Measurements from ENCODE around the gene LRRTM4. TPM values are rescaled to one million over a fixed set of nuclear protein-coding genes. Genes with fewer than 3 reads are reported as not detected.
A peak's percentile ranks its signal among the peaks of the same experiment; 100 is the strongest.
"Not testable (repeated sequence)": the region's sequence is repeated elsewhere in the genome, so short reads cannot be mapped to it uniquely, and the experiment has no call there.

LRRTM4 gene
- total RNA-seq, 1 experiment from 2014 or later, result not detected

DNA sequence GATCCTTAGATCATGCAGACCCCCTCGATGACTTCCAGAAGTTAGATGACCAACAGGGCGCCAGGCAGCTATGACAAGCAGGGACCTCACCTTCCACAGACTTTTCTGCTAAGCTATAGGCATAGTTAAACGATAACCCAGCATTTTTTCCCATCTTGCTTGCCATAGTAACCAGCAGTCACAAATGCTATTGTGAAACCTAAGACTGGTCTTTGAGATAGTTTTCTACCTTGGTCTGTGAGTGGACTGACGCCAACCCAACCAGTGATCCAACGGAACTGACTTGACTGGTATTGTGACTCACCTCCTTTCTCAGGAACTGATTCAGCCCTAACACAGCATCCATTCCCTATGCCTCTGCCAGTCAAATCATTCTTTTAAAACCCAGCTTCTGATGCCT lies 361.2 kb downstream of the LRRTM4 start:
- Histone ChIP-seq H3K27me3 (no peaks in the 10 kb centered on the region), H3K4me3 (no peak overlapping the region), H3K9me3 (no peaks in the 10 kb centered on the region), H3K36me3 (no peaks in the 10 kb centered on the region)
- peak; percentile 38 for DNase-seq

DNA sequence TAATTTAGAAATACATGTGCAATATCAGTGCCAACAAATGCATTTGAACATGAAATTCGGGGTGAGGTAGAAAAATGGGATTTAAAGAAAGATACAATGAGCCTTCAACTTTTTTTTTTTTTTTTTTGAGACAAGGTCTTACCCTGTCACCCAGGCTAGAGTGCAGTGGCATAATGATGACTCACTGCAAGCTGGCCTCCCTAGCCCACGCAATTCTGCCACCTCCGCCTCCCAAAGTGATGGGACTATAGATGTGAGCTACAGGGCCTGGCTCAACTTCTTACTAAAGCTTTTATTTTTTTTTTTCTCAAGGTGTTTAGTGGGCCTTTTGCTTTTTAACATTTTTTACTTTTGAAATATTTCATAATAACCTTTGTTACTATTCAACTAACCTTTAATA lies 365.6 kb downstream of the LRRTM4 start:
- H3K4me3 ChIP-seq, result no peak overlapping the region
- no peaks in the 10 kb centered on the region for H3K27me3 ChIP-seq
- DNase-seq, result no peak
- H3K36me3 ChIP-seq, result no peaks in the 10 kb centered on the region
- H3K9me3 ChIP-seq, result no peaks in the 10 kb centered on the region

DNA sequence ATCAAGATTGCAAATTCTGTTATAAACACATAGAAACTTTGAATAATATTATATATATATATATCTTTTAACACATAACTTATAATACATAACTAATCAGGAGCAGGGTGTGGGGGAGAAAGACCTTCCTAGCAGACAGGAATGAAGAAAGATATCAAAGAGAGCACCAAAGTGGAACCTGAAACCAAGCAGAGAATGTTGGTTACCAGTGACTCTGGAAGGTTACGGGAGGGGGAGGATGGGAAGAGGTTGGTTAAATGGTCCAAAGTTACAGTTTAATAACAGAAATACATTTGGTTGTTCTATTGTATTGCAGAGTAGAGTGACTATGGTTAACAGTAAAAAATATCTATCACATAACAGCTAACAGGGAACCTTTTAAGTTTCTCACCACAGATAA lies 366.7 kb downstream of the LRRTM4 start:
- Histone ChIP-seq H3K27me3 (no peaks in the 10 kb centered on the region), H3K36me3 (no peaks in the 10 kb centered on the region), H3K4me3 (no peak overlapping the region), H3K9me3 (no peaks in the 10 kb centered on the region)
- DNase-seq, result no peak

DNA sequence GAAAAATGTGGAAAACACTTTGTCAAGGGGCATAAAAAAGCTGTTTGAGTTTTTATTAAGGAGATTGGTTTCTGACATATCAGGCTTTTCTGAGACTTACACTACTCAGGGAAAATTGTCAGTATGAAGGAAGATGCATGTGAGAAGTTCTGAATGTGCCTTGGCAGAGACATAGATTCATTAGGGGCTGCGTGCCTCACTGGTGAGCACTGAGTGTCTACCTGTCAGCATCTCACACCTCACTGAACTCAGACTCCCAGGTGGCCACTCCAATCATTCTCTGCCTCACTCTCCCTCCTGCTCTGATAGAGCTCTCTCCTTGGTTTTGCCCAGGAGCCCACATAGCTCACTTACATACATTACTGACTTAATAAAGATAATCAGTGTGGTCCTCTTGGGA lies 372.6 kb downstream of the LRRTM4 start:
- DNase-seq, result no peak
- Histone ChIP-seq H3K9me3 (no peaks in the 10 kb centered on the region), H3K4me3 (no peak overlapping the region), H3K27me3 (no peaks in the 10 kb centered on the region), H3K36me3 (no peaks in the 10 kb centered on the region)

DNA sequence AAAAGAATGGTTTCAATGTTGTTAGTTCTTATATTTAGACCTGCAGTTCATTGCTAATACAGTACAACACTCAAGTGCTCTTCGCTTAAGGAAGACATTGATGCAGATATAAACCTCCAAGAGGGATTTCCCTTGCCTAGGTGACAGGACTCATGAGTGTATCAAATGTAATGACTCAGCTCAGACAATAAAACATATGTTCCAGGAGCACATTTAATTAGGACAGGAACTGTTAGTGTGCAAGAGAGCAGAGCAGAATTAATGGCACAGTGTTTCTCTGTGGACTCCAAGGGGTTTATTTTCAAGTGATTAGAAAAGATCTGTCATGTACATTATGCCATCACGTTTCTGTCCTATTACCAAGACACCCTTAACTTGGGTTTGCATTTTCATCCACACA lies 375.0 kb downstream of the LRRTM4 start:
- Histone ChIP-seq H3K9me3 (no peaks in the 10 kb centered on the region), H3K36me3 (no peaks in the 10 kb centered on the region), H3K4me3 (no peak overlapping the region), H3K27me3 (no peaks in the 10 kb centered on the region)
- no peak for DNase-seq

DNA sequence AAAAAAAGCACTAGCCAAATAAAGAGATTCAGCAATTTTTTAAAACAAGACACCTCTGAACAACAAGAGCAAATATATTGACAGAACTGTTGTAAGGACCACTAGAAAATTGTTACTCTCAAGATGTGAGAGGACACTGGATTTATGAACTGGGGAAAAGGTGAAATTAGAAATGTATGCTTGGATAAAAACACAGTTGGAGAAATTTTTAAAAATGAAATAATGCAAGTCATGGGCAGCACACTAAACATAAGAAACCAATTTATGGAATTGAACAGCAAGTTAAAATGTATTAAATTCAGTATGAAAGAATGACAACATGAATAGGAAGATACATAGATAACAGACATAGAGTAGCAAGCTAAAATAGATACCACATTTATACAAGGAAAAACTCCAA lies 377.4 kb downstream of the LRRTM4 start:
- DNase-seq, result no peak
- no peaks in the 10 kb centered on the region for H3K27me3 ChIP-seq
- no peaks in the 10 kb centered on the region for H3K9me3 ChIP-seq

DNA sequence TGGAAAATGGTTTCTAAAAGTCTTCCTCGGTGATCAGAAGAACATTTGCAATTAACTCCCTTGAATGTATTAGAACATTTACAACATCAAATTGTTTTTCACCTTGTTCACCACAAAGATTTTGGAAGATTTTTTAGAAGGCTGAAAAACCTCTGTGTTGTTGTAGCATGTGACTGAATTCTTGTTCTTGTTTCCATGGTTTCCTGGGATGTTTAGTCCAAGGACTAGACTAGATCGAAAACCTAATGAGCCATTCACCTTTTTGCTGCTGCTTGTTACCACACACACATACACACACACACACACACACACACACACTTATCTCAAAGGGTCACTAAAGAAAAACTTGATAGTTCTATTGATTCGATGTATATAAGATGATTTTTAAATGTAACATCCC lies 380.0 kb downstream of the LRRTM4 start:
- Histone ChIP-seq H3K27me3 (no peaks in the 10 kb centered on the region), H3K9me3 (no peaks in the 10 kb centered on the region), H3K4me3 (no peak overlapping the region), H3K36me3 (no peaks in the 10 kb centered on the region)
- no peak for DNase-seq

More for the DNA sequence above, 377.4 kb downstream of the LRRTM4 start:
- H3K4me3 ChIP-seq, result no peak overlapping the region
- H3K36me3 ChIP-seq, result no peaks in the 10 kb centered on the region

DNA sequence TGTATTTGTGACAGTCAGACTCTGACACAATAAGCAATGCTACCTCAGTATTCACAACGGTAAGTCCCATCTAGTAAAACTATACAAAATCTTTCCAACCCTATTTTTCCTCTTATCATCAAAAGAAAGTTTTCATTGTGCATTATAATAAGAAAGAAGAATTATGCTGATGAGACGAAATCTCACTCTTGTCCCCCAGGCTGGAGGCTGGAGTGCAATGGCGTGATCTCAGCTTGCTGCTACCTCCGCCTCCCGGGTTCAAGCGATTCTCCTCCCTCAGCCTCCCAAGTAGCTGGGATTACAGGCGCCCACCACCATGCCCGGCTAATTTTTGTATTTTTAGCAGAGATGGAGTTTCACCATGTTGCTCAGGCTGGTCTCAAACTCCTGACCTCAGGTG lies 393.7 kb downstream of the LRRTM4 start:
- H3K9me3 ChIP-seq, H3K4me3 ChIP-seq, H3K27me3 ChIP-seq, DNase-seq, H3K36me3 ChIP-seq: not testable (repeated sequence)

DNA sequence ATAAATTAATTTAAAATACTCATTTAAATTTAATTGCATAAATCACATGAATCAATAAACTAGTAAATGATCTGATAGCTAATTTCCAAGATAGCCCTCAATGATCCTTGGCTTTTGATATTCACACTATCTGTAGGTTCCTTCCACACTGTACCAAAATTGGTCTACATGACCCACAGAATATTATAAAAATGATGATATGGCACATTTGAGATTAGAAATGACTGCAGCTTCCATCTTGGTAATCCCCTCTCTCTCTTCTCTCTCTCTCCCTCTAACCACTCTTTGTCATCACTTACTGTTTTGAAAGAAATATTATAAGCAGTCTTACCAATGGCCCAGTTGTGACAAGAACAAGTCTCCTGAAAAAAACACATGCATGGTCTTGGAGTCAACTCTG lies 394.8 kb downstream of the LRRTM4 start:
- Histone ChIP-seq H3K27me3 (no peaks in the 10 kb centered on the region), H3K36me3 (no peaks in the 10 kb centered on the region), H3K4me3 (no peak overlapping the region), H3K9me3 (no peaks in the 10 kb centered on the region)
- DNase-seq, result no peak

DNA sequence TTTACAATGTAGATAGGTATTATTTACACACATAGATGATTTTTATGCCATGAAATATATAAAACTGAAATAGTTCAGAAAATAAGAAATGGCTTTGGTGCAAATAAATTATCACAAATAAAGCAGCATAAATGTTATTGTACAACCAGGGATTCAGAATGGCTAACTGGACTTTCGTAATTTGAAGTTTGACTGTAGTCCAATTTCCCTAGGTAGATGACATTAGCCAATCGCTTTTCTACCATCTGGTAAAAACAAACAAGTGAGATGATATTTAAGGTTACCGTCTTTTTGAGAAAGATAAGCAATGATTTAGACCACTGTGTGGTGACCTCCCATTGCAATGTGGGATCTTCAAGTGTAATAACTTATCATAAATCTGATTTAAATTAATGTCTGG lies 400.7 kb downstream of the LRRTM4 start:
- Histone ChIP-seq H3K4me3 (no peak overlapping the region), H3K27me3 (no peaks in the 10 kb centered on the region), H3K9me3 (no peaks in the 10 kb centered on the region), H3K36me3 (no peaks in the 10 kb centered on the region)
- no peak for DNase-seq

DNA sequence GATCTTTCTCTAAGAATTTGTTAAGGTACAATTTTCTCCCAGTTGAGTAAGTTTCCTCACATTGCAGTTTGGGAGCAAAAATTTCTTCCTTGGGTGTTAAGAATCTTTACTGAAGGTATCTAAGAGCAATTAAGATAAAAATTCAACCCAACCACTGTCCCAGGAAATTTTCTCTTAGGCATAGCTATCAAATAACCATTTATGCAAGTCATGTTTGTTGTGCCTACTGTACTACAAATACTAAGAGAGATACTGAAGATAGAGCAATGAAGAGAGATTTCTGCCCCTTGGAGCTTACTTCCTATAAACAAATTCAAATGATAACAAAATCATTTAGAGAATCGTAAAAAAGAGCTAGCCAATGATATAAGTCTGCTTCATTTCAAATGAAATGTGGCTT lies 402.8 kb downstream of the LRRTM4 start:
- no peaks in the 10 kb centered on the region for H3K9me3 ChIP-seq
- DNase-seq, result no peak
- H3K27me3 ChIP-seq, result no peaks in the 10 kb centered on the region
- no peaks in the 10 kb centered on the region for H3K36me3 ChIP-seq
- no peak overlapping the region for H3K4me3 ChIP-seq

DNA sequence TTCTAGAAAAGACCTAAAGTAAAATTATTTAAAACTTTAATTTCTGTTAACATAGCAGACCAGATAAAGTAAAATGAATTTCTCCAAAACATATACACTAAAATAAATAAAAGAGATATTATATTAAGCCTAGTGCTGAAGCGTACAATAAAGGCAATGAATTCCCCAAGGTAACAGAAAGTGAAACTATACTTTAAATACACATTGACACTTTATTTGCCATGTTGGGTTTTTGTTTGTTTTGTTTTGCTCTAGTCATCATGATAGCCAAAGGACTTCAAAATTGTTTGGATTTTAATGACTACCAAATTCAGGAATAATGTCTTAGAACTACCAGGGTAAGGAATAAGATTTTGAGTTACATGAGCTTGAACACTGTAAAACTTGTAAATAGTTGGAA lies 413.3 kb downstream of the LRRTM4 start:
- H3K27me3 ChIP-seq, result no peaks in the 10 kb centered on the region
- no peak overlapping the region for H3K4me3 ChIP-seq
- no peaks in the 10 kb centered on the region for H3K36me3 ChIP-seq
- no peaks in the 10 kb centered on the region for H3K9me3 ChIP-seq
- DNase-seq, result no peak

DNA sequence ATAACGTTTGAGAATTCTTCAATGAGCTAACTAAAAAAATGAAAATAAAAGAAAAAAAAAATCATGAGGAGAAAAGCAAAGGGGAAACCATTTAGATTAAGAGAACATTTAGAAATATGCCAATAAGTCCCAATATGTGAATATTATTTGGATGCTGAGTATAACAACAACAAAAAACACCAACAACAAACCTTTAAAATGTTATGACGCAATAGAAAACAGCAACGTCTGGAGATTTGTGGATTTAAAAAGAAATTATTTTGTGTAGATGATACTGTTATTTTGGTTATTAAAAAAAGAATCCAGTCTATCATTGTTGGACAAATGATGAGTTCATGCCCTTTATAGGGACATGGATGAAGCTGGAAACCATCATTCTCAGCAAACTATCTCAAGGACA lies 417.2 kb downstream of the LRRTM4 start:
- no peaks in the 10 kb centered on the region for H3K27me3 ChIP-seq
- H3K36me3 ChIP-seq, result no peaks in the 10 kb centered on the region
- DNase-seq, result no peak
- H3K4me3 ChIP-seq, result no peak overlapping the region
- no peaks in the 10 kb centered on the region for H3K9me3 ChIP-seq

DNA sequence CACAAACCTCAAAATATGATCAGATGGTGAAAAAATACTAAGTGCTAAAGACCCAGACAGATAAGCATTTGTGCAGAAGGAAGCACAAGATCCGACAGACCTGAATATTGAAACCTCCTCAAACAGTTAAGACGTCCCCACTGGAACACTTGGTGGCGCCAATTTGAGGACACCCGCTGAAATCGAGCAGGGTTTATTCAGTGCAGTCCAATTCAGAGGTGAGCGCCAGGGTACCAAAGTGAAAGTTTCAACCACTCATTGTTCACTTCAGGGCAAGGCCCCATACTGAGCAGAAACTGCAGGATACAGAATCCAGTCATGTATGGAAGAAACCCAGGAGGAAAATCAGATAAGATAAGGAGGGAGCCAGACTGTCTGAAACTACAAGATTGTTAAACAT lies 417.6 kb downstream of the LRRTM4 start:
- H3K9me3 ChIP-seq, result no peaks in the 10 kb centered on the region
- no peaks in the 10 kb centered on the region for H3K27me3 ChIP-seq
- no peaks in the 10 kb centered on the region for H3K36me3 ChIP-seq
- DNase-seq, result no peak
- no peak overlapping the region for H3K4me3 ChIP-seq

DNA sequence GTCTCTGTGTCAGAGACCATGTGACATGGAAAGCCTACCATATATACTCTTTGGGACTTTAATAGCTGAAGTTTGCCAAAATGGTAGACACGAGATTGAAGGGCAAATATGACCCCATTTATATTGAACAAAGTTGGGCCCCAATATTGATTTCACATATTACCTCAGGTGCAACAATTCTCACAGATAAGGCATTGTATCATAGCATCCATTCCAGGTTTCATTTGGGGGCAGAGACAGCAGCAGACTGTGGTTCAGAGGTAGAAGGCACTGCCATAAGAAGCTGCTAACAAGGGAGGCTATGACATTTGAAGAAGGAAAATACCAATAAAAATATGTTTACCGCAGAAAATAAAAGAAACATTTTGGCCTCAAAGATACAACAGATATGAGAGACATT lies 419.2 kb downstream of the LRRTM4 start:
- Histone ChIP-seq H3K9me3 (no peaks in the 10 kb centered on the region), H3K4me3 (no peak overlapping the region), H3K27me3 (no peaks in the 10 kb centered on the region), H3K36me3 (no peaks in the 10 kb centered on the region)
- no peak for DNase-seq

DNA sequence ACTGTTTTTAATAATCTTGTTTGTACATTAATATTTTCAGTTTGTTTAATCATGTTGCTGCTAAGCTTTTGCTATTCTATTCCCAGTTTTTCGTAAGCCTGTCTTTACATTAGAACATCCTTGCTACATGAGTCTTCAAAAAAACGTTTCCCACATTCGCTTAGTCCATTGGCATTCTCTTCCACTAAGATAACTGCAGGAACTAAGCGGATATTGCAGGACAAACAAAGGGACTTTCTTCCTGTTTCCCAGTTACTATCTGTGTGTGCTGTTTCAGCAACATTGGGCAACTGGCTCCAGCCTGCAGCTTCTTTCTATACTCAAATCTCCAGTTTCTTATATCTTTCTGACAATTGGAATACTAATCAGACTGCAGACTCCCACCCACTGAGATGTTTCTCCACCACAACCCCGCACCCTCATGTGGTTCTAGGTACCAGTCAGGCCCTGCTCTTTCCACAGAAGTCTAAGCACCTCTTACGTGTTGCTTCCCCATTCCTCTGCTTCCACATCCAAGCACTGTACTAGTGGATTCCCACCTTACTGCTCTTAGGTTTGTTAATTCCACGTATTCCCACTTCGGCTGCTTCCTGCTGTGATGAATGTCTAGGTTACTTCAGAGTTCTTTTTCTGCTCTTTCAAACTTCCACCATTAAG lies 420.3 kb downstream of the LRRTM4 start:
- no peaks in the 10 kb centered on the region for H3K9me3 ChIP-seq
- DNase-seq, result no peak

DNA sequence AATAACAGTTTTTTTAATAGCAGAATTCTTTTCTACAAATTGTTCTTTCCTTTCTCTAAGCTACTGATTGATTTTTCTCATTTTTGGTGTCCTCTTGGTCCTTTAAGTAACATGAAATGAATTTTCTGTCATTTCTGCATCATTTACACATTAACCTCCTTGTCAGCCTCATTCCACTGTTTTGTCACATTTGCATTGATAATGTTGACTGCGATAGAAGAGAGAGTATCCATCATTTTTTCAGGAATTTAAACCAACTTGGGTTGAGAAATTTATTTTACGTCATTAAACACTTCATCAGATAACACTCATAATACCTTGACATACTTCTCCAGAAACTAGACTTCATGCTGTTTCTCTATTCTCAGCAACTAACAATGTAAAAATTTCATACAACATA lies 422.2 kb downstream of the LRRTM4 start:
- no peaks in the 10 kb centered on the region for H3K9me3 ChIP-seq
- DNase-seq, result no peak
- H3K36me3 ChIP-seq, result no peaks in the 10 kb centered on the region
- H3K4me3 ChIP-seq, result no peak overlapping the region
- peaks cover 1% of the 10 kb centered on the region; the same call in 1 of the 2 replicates for H3K27me3 ChIP-seq

More for the DNA sequence above, 420.3 kb downstream of the LRRTM4 start:
- Histone ChIP-seq H3K4me3 (no peak overlapping the region), H3K27me3 (no peaks in the 10 kb centered on the region), H3K36me3 (no peaks in the 10 kb centered on the region)

DNA sequence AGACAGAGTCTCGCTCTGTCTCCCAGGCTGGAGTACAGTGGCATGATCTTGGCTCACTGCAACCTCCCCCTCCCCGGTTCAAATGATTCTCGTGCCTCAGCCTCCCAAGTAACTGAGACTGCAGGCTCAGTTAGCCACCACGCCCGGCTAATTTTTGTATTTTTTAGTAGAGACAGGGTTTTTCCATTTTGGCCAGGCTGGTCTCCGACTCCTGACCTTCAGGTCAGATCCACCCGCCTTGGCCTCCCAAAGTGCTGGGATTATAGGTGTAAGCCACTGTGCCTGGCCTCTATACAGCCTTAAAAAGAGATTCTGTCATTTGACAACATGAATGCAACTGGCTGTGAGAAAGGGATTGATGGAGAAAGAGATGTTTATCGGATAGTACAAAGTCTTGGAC lies 426.7 kb downstream of the LRRTM4 start:
- not testable (repeated sequence) for H3K4me3 ChIP-seq, H3K9me3 ChIP-seq, DNase-seq, H3K27me3 ChIP-seq, H3K36me3 ChIP-seq

DNA sequence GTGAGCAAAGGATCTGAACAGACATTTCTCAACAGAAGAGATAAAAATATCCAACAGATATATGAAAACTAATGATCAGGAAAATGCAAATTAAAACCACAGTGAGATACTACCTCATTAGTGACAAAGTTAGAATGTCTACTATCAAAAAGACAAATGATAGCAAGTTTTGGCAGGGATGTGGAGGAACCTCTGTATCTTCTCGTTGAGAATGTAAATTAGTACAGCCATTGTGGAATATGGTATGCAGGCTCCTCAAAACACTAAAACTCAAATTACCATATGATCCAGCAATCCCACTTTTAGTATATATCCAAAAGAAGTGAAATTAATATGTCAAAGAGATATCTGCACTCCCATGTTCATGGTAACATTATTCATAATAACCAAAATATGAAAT lies 427.1 kb downstream of the LRRTM4 start:
- H3K4me3 ChIP-seq, result no peak overlapping the region
- no peaks in the 10 kb centered on the region for H3K9me3 ChIP-seq
- no peak for DNase-seq
- H3K27me3 ChIP-seq, result peaks cover 3% of the 10 kb centered on the region; the same call in 1 of the 2 replicates
- H3K36me3 ChIP-seq, result no peaks in the 10 kb centered on the region
